KOPT-K1 (cell line): ENCODE results near the gene KPTN.

ENCODE experiments used
- H3K27ac ChIP-seq: fragments of 200-600 bp; sonication (generic); 2 replicates; pipeline ENCODE4 v1.5.1; 2016; ENCODE audit warnings: antibody characterized with exemption, mild to moderate bottlenecking, low read depth, low read length; ENCODE audit not compliant: poor library complexity, severe bottlenecking
- H3K36me3 ChIP-seq: fragments of 200-600 bp; sonication (generic); 2 replicates; pipeline ENCODE4 v1.5.1; 2017; ENCODE audit warnings: antibody characterized with exemption, mild to moderate bottlenecking, low read length, moderate library complexity; ENCODE audit not compliant: insufficient read depth
- H3K9me3 ChIP-seq: fragments of 200-600 bp; sonication (generic); 2 replicates; pipeline ENCODE4 v1.5.1; 2017; ENCODE audit warnings: antibody characterized with exemption, low read length, mild to moderate bottlenecking; ENCODE audit not compliant: insufficient read depth, poor library complexity, severe bottlenecking

Gene KPTN

GRCh38 chr19:47446534-47447469, 37.2 kb downstream of the KPTN start:
- Histone ChIP-seq H3K9me3 (no peaks in the 10 kb centered on the region), H3K36me3 (no peaks in the 10 kb centered on the region), H3K27ac (no peak overlapping the region)

DNA sequence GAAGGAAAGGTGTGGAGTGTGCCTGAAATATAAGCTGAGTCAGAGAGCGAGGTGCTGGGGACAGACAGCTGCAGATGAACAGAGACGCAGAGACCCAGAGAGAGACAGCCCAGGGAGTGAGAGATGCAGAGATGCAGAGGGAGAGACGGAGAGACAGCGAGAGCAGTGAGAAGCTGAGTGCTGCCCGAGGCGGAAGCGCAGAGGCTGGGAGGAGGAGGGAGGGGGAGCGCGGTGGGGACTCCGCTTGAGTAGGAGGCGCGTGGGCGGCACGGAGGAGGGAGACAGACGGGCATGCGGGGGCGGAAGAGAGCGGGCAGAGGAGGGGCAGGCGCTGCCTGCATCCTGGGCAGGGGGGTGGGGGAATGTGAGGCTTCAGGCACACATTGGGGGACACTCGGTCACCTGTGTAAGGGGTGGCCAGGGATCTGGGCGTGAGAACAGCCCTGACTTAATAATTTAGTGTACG, 38.0 kb downstream of the KPTN start:
- Histone ChIP-seq H3K9me3 (no peaks in the 10 kb centered on the region), H3K27ac (no peak overlapping the region), H3K36me3 (no peaks in the 10 kb centered on the region)

DNA sequence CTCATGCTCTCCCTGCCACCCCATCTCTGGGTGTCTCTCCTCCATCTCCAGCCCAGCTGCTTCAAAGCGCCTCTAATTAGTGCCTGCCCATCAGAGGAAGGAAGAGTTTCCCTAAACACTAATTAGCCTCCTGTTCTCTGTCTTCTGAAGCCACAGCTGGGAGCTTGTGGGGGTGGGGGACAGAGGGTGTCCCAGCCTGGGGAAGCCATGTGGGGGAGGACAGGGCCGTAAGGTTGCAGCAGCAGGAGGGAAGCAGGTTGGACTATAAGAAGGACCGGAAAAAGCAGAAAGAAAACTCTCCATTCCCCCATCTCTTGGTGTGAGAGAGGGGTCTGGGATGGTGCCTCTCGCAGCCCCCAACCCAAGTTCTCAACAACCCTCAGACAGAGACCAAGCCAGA, 38.5 kb downstream of the KPTN start:
- no peaks in the 10 kb centered on the region for H3K36me3 ChIP-seq
- H3K27ac ChIP-seq = no peak overlapping the region
- H3K9me3 ChIP-seq = no peaks in the 10 kb centered on the region

- no peaks in the 10 kb centered on the region for H3K36me3 ChIP-seq
Observed at GRCh38 chr19:47444388-47444821, 39.6 kb downstream of the KPTN start.

DNA sequence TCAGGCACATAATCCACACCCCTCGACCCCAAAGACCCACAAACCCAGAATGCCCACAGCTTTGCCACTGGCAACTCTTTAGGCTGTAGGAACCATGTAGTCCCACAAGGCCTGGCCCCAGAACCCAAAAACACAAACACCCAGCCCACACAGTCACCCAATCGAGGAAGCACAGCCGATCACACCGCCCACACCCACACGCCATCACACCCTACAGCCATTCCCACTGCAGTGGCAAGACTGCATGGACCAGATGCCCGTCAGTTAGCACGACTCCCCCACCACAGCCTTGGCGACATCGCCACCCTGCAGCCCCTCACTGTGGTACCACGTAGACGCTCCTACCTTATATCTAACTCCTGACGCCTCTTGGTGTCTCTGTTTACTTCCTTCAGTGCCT, 40.7 kb downstream of the KPTN start:
- Histone ChIP-seq H3K9me3 (no peaks in the 10 kb centered on the region), H3K36me3 (no peaks in the 10 kb centered on the region), H3K27ac (no peak overlapping the region)

More at GRCh38 chr19:47444388-47444821, 39.6 kb downstream of the KPTN start:
- Histone ChIP-seq H3K27ac (no peak overlapping the region), H3K9me3 (no peaks in the 10 kb centered on the region)

DNA sequence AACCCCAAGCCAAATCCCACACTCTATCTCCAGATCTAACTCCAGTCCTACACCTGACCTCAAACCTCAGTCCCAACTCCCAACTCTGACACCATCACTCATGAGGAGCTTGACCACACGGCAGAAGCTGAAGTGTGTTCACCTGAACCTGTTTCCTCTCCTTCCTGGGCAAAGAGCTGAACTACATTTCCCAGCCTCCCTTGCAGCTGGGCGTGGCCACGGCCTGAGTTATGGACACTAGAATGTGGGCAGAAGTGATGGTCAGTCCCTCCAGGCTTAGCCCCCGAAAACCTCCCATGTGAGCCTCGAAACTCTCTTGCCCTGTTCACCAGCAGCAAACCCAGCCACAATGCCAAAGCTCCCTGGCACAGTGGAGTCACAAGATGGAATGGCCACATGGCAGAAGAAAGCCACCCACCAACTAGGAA, 45.2 kb downstream of the KPTN start:
- no peaks in the 10 kb centered on the region for H3K9me3 ChIP-seq
- no peaks in the 10 kb centered on the region for H3K36me3 ChIP-seq
- no peak overlapping the region for H3K27ac ChIP-seq

GRCh38 chr19:47437500-47437899, 46.5 kb downstream of the KPTN start:
- Histone ChIP-seq H3K9me3 (no peaks in the 10 kb centered on the region), H3K36me3 (no peaks in the 10 kb centered on the region), H3K27ac (no peak overlapping the region)

DNA sequence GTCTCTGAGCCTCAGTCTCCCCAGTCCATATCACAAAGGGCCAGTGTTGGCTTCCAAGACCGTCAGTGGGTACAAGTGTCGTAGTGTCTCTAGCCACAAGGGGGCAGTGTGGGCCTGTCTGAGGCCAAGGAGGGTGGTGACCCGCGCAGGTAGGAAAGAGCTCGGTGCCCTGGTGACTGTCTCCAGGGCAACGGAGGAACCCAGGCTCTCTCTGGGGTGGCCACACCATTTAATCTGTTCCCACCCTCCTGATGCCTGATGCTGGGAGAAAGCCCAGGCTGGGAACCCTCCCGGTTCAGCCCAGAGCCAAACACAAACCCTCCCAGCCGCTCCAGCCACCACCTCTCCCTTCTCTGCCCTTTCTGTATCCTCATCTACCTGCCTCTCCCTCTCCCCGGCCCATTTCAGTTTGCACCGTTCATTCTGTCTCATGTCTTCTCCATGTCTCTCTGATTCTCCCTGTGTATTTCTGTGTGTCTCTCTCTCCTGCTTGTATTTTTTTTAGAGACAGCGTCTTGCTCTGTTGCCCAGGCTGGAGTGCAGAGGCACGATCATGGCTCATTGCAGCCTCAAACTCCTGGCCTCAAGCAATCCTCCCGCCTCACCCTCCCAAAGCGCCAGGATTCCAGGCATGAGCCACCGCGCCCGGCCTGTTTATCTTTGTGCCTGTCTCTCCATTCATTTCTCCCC, 47.2 kb downstream of the KPTN start:
- H3K36me3 ChIP-seq = no peaks in the 10 kb centered on the region
- H3K27ac ChIP-seq = no peak overlapping the region
- H3K9me3 ChIP-seq = no peaks in the 10 kb centered on the region

DNA sequence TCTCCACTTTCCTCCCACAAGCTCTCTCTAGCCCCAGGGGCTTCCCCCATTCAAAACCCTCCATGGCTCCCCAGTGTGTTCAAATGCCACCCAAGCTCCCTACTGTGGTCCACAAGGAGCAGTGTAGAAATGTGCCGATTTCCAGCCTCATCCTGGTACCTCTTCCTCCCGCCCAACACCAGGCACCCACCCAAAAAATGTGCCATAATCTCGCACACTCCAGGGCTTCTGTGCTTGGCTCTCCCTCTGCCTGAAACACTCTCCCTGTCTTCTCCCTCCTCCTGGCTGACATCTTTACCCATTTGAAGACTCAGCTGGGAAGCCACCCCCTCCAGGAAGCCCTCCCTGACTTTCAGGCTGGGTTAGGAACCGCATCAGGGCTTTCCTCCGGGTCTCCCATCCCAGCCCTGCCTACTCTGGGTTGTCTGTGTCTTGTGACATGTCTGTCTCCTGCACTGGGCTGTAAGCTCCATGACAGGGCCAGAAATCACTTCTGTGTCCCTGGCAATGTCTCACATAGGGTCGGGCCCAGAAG, 48.1 kb downstream of the KPTN start:
- Histone ChIP-seq H3K27ac (no peak overlapping the region), H3K36me3 (no peaks in the 10 kb centered on the region), H3K9me3 (no peaks in the 10 kb centered on the region)

GRCh38 chr19:47435196-47435595, 48.8 kb downstream of the KPTN start:
- Histone ChIP-seq H3K36me3 (no peaks in the 10 kb centered on the region), H3K9me3 (no peaks in the 10 kb centered on the region), H3K27ac (no peak overlapping the region)

DNA sequence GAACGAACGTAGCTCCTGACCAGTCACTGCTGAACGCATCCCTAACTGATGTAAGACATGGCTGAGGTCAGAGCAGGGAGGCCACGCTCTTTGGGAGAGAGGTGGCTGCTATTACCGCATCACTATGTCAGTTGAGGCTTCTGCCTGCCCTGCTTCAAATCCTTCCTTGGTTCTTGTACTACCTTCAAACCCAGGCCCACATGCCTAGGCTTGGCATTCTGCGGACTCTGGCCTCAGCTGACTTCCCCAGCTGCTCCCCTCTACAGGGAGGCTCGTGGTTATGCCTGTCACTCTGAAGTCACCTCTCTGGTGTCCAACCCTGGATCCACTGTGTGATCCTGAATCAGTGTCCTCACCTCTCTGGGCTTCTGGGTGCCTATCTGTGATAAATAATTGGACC, 49.9 kb downstream of the KPTN start:
- Histone ChIP-seq H3K9me3 (no peaks in the 10 kb centered on the region), H3K27ac (no peak overlapping the region), H3K36me3 (no peaks in the 10 kb centered on the region)

DNA sequence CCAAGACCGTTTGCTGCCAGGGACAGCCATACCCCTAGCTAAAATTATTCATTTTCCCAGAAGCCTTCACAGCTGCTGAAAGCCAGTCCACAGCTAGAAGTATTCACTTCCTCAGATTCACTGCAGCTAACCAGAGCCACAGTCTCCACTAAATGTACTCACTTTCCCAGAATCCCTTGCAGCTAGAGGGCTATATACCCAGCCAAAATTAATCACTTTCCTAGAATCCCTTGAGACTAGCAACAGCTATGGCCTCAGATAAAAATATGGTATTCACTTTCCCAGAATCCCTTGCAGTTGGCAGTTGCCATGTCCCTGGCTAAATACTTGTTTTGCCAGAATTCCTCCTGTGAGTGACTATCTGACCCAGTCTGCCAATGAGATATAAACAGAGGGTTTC, 50.9 kb downstream of the KPTN start:
- Histone ChIP-seq H3K9me3 (no peaks in the 10 kb centered on the region), H3K36me3 (no peaks in the 10 kb centered on the region), H3K27ac (no peak overlapping the region)

DNA sequence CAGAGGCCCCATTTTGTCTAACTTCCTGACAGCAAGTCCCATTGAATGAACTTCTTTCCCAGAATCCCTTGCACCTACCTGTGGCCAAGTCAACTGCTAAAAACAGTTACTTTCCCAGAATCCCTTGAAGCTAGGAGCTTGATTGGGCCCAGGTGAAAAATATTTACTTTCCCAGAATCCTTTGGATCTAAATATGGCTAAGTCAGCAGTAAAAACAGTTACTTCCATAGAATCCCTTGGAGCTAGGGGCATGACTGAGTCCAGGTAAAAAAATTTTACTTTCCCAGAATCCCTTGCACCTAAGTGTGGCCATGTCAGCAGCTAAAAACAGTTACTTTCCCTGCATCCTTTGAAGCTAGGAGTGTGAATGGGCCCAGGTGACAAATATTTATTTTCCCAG, 51.5 kb downstream of the KPTN start:
- Histone ChIP-seq H3K9me3 (no peaks in the 10 kb centered on the region), H3K27ac (no peak overlapping the region), H3K36me3 (no peaks in the 10 kb centered on the region)

DNA sequence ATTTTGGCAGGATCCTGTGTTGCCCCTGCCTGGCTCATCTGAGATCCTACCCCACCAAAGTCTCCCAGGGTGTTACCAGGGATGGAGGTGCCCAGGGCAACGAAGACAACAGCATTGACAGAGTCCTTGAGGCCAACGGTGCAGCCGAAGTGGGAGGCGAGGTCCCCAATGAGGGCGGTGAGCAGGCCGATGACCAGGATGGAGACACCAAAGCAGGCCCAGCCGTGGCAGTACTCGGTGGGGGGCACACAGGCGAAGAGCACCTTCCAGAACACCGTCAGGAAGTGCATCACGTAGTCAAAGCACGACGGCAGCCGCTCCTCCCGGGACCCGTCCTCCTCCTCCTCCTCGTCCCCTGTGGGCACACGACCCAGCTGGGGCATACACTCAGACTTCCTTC, 51.9 kb downstream of the KPTN start:
- Histone ChIP-seq H3K27ac (no peak overlapping the region), H3K36me3 (no peaks in the 10 kb centered on the region), H3K9me3 (no peaks in the 10 kb centered on the region)

- H3K9me3 ChIP-seq = no peaks in the 10 kb centered on the region
- no peak overlapping the region for H3K27ac ChIP-seq
- no peaks in the 10 kb centered on the region for H3K36me3 ChIP-seq
Observed at GRCh38 chr19:47430041-47430802, 53.8 kb downstream of the KPTN start.
